Stimulated activated CD4-positive, alpha-beta T cell treated with anti-CD3 and anti-CD28 coated beads, Interleukin-12 subunit alpha, Interleukin-12 subunit beta, amount 100 ng/mL, for 48 hours (primary cell): ENCODE data around the gene ZNF366.

Experiments used
- DNase-seq, 3 donors: peaks; one replicate each; pipeline ENCODE4 v3.0.0-alpha.2; 2020; ENCODE audit warnings: low read depth in 2 of 3, low spot score in 1 of 3

ZNF366 gene

DNA sequence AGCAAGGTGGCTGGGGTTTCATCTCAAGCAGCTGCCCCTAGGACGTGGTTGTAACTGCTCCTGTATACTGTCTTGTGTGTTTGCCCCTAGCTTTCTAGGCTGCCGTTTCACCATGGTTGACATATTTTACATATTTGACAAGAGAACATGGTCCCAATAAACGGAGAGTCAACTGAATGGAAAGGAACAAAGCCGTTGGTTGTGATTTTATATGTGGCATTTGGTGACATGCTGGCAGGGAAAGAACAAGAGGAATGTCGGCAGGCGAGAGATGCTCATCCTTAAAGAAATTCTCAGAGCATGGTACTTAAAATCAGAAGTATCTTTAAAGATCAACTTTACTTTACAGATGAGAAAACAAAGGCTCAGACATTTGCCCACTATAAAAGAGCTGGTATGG is 11.8 kb downstream of the ZNF366 start:
- DNase-seq = no peak

DNA sequence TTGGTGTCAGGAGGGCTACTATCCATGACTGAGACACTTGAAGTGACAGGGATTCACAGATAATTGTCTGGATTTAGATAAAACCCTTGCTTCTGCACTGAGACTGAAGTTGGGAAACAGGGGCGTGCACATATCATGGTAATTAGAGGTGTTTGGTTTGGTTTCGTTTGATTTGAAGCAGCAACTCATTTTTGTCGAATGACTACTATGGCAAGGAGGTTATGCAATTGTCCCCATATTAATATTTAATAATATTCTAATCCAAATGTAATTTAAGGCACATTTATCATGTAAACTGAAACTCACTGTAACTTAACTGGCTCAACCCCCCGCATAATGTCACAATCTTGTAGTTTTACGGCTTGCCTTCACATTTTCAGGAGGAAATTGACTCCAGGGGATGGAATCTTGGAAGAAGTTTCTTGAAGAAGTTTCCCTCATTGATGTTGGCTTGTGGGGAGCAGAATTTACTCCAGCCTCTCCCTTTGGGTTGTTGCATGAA is 12.5 kb downstream of the ZNF366 start:
- no peak for DNase-seq

DNA sequence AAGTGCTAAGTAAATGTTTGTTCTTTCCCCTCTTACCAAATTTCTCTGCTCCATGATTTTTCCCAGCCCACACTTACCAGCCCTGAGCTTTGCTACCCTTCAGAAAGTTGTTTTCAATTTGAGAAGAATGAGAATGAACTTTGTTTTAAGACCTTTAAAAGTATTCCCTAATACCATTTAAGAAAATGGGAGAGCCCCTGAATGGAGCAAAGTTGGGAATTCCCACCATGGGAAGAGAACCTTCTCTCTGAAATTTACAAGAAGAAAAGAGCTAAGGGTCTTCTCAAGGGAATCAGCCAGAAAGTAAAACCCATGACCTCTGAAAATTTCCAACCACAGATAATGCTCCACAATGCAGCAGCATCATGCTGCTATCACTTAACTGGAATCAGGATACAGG is 17.7 kb downstream of the ZNF366 start:
- no peak for DNase-seq

DNA sequence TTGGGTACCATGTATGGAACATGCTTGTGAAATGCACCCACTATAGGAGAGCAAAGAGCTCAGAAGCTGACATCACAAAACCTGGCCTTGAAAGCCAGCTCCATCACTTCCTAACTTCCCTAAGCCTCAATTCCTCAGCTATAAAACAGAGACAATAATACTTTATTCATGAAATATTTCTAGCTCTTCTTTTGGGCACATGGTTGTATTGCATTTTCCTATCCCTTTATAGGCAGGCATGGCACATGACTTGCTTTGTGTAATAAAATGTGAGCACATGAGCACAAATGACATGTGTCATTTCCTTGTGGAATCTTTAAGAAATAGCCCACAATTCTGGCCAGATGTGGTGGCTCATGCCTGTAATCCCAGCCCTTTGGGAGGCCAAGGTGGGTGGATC is 18.5 kb downstream of the ZNF366 start:
- no peak for DNase-seq

DNA sequence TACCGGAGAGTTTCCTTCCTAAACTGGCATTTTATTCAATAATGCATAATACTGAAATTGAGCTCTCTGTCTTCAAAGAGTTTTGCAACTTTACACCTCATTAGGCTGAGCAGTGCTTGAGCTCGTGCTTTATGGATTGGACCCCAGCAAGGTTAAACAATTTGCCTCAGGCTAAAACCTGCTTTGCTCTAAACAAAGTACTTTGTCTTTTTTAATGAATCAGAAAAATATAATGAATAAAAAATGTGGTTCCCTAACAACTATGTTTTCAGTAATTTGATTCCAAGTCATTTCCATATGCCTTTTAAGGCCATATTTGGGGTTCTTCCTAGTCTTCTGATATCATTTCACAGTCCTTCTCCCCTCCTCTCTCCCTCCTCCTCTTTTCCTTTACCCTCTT is 20.0 kb downstream of the ZNF366 start:
- DNase-seq = no peak

DNA sequence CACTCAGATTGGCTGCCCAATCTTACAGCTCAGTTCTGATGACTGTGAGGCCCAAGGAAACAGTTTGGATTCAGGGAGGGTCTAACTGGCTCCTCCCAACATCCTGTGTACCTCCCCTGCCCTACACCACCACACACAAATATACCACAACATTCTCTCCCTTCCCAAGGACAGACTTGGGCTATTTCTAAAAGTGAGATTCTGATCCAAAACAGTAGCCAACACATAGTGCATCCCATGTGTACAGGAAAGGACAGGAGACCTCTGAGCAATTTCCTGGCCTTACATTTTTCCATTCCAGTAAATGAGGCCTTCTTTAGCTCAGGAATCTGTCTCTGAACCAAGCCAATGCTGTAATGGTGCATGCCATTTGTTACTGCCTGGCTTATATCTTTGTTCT is 20.8 kb downstream of the ZNF366 start:
- DNase-seq = no peak

DNA sequence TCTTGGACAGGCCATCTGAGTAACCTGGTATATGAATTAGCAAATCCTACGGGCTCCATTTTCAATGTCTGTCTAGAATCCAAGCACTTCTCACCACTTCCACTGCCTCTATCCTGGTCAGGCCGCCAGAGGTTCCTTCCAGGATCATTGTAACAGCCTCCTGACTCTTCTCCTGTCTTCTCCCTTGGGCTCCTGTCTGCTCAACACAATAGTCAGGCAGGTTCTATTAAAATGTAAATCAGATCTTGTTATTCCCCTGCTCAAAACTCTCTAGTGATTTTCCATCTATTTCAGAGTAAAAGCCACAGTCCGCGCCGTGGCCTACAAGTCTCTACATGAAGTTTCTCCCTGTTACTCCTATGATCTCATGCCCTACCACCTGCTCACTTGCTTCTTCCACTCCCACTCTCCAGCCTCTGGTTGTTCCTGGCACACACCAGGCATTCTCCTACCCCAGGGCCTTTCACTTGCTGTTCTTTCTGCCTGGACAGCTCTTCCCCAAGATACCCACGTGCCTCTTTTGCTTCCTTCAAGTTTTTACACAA is 21.7 kb downstream of the ZNF366 start:
- no peak for DNase-seq

DNA sequence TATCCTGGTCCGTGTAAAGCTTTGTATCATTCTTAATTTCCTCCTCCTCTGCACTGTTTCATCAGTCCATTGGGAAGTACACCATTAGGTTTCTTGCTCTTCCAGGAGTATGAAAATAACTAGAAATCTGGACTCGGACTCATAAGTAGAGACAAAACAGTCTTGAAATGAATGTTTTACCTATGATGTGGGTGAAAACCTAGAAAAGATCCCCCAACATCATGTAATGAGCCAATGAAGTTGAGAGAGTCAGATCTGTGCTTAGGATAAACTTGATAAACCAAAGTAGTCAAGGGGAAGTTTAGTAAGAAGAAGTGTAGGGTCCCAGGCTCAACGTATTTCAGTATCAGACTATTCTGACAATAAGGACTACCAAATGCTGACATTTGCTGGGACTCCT is 25.2 kb downstream of the ZNF366 start:
- no peak for DNase-seq

DNA sequence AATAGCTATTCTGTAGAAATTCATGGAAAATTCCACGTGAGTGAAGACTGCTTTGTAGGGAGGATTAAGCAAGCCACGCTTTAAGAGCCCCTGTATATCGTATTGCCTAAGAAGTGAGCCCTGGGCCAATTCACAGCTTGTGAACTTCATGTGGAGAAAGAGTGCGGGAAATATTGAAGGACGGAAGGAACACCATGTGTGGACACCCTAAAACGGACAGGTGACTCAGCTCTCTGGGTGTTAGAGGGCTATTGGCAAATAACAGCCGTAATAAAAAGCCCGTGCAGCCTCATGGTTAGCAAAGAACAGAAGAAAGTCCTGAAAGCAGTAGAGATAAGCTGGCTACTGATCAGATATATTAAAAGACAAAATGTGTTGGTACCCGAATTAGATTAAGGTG is 26.4 kb downstream of the ZNF366 start:
- no peak for DNase-seq

DNA sequence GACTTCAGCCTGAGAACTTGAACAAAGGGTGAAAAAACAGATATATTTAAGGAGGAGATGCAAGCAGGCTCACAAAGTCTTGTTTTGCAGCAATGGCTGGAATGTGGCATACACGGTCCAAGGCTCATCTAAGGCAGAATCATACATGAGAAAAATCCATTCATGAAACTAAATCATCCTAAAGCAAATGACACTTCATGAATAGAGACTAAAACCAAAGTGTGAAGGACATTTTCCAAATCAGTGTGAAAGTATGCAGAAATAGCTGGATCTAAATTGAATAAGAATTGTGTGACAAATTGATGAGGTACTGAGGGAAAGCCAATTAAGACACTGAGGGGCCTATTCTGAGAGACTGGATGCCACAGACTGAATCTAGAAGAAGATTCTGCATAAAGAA is 27.3 kb downstream of the ZNF366 start:
- DNase-seq = no peak

DNA sequence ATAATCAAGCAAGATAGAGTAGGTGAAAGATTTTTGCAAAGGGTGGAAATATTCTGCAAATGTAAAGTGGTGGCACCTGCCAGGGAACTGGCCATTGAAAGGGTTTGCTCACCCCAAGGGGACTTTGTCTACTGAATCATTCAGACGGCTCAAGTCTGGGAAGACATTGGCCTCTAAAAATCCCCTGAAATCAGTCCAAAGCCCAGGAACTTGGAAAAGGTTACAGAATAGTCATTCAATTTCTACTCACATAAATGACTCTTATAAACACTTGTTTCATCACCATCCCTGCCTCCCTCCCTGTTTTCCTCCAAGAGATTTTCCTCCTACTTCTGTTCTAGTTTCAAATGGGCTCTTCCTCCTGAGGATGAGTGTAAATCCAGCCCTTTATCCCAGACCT is 28.5 kb downstream of the ZNF366 start:
- no peak for DNase-seq

DNA sequence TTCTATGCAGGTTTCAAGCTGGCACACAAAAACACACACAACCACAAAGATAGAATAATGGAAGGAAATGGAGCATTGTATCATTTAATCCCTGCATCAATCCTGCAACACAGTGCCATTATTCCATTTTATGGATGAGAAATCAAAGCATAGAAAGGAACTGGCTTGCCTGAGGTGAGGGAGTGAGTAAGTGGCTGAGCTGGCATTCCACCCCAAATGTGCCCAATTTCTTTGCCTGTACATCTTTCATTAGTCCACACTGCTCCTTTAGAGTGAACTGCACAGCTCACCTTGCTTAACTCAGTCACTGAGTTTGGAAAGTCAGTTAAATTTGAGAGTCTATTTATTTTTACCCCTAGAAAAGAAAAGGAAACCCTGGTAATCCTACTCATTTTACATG is 28.9 kb downstream of the ZNF366 start:
- DNase-seq = no peak

DNA sequence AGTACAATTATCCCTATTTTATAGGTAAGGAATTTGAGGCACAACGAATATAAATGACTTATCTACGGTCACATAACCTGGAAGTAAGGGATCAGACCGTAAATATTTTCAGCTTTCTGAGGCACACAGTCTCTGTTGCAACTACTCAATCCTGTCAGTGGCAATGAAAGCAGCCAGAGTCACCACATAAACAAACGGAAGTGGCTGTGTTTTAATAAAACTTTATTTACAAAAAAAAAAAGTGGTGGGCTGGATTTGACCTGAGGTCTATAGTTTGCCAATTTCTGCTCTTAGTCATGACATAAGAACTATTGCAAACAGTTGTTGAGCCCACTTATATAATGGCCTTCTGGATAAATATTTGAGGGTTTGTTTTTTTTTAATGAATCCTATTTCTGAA is 29.6 kb downstream of the ZNF366 start:
- no peak for DNase-seq

DNA sequence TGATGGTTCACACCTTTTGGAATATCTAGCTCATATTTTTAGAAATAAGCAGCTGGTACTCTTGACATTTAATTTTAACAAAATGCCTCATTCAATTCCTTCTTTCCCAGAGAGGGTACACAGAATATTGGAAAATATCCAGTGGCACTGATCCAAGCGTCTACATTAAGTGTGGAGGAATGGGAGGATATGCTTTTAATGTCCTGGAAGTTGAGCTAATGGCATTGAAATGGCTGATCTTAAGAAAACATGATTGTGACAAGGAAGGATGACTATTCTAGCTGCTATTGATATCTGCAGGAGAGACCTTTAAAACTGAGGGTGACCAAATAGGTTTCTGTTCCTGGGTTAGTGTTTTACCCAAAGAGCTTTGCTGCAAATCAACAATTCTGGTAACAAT is 30.0 kb downstream of the ZNF366 start:
- DNase-seq = no peak

DNA sequence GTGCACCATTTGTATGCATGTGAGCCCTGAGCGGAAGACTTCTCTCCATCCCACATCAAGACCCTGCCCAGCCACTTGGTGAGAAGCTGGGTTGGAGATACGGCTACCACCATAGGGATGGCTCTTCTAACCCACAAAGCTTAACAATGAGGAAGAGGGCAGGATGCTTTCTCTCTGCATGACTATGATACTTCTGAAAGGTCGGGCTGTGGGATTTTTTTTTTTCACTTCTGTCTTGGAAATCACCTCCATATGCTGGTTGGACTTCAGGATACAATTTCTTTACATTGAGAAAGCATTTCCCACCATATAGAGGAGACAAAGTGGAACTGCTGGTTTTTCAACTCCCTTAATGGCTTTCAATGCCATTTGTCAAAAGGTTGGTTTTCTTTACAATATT is 30.5 kb downstream of the ZNF366 start:
- no peak for DNase-seq

DNA sequence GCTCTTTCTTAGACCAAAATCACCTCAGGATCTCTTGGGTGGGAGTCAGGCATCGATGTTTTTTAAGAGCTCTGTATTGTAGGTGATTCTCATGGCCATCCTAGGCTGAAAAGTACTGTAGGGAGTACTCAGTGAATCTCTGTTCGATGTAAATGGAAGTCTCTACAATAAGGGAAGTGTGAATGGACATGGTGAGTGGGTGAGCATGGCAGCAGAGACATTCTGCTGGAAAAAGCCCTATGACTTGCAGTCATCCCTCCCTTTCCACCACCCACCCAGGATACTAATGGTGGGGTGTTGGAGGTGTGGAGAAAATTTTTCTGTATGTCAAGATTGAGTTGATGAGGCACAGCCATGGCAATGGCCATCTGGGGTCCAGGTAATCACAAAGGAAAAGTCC is 30.9 kb downstream of the ZNF366 start:
- no peak for DNase-seq

DNA sequence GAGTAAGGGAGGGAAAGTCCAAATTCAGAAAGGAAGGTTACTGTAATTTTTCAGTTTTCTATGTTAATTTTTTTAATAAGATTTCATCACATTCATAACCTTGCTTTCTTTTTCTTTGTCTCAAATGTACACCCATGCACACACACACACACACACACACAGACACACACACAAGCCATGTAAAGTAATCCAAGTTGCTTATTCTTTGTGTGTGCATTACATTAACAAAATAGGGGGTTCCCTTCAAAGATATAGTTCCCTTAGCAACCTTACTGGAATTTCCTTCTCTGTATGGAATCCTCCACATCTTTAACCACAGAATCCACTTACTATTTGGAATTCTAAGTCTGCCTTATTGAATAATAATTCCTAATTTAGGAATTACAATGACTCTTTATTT is 32.7 kb downstream of the ZNF366 start:
- DNase-seq = no peak

DNA sequence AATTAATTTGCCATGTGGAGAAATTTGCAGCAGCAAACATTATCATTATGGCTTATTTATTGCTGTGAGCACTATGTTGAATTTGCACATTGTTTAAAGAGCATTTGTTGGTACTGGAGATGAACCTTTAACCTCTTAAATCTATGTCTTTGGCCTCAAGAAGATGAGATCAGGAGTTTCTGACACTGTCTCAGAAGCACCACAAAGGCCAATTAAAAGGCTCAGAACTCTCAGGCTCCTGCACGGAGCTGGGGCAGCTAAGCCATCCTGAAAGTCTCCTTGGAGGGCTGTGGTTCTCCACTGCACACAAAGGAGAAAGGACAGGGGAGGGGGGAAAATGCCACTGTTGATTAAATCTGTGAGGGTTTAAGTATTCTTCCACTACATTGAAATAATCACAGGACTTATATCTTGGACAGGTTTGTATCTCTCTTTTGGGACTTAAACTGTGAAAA is 33.1 kb downstream of the ZNF366 start:
- DNase-seq = no peak

DNA sequence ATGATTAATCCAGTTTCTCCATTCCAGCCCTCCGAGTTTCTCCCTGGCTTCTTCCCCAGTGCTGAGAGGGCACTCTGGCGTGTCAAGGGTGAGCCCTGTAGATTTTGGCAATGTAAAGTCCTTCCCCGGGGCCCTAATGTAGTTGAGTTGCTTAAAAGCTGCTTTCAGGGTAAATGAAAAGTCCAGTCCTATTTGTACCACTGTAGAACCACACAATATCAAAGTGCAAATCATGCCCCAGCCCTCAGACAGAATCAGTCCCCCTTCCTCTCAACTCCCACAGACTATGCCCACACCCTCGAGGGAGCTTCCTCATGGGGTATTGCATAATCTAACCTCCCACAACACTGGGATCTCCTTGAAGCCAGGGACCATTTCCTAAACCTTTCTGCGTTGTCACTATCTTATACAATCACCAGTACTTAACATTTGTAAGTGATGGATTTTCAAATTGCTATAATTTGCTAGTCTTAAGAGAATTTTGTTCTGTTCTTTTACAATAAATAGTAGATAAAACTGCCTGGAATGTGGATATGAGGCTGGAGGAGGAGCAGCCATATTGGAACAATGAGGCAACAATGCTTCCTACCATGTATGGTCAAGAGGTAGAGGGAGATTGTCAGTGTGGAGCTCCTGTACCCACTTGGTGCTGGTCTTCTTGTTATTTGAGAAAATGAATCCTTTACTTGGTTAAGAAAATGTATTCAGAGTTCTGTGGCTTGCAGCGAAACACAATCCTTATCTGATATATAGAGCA is 34.4 kb downstream of the ZNF366 start:
- DNase-seq = no peak

DNA sequence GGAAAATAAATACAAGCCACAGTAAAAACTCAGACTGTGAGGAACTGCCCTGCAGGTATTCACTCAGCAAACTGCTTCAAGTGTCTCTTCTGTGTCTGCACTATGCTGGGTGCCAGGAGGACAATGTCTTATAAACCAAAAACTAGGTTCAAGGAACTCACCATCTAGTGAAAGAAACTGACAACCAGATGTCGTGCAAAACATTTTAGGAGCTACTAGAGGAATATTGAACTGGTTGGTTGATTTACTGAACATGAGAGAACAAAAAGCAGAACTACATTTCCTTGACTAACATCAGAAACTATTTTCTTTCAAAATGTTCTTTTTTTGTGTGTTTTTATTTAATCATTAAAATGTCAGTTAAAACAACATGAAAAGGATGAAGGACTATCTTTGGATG is 35.2 kb downstream of the ZNF366 start:
- no peak for DNase-seq

DNA sequence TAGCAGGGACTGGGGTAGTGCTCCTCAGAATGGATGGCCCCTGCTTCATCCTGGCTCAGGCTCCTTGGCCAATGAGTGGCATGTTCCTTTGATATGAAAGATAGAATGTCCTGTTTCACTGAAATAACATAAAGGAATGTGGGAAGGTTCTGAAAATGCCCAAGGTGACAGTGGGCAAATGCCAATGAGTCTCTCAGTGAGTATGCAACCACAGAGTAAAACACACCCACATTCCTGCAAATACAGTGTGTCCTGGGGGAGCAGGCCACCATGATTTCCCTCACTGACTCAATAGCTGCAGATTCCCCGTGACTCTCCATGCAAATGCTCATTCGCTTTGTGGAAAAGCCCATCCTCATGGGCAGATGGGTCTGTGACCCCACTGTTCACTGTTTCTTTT is 36.4 kb downstream of the ZNF366 start:
- no peak for DNase-seq

DNA sequence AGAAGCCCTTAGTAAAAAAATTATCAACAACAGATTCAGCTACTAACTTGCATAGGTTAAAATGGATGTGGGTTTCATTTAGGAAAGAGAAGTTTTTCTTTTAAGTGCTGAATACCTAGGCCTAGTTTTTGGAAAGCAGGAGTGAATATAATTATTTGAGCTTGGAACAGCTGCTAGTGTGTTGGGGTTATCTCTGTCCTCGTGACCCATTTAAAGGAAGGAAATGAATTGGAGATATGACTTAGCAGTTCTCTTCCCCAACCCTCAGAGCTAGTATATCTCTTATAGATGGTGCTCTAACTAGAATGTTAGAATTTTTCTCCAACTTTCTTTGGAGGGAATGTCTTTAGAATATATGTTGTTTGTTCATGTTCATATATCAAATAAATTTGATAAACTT is 38.6 kb downstream of the ZNF366 start:
- no peak for DNase-seq

DNA sequence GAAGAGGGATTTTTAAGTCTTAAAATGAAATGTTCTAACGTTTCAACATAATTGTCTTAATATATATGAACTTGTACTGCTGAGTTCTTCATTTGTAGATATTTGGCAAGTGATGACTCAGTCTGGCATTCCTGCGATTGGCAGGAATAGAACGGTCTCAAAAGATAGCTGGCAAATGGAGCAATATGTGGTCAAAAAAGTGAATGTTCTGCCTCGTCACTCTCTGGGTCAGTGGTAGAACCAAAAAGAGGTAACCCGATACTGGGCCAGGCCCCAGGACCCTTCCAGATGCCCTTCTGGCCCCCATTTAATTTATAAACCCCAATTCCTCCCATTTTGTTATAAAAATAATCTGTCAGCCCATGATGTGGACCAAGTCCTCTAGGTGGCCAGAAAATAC is 39.2 kb downstream of the ZNF366 start:
- no peak for DNase-seq
